Fibroblast of lung (primary cell): ENCODE results near the gene SCO2.

Experiments used
- EZH2 ChIP-seq: IDR thresholded peaks from 2 replicates; pipeline ENCODE4 v1.5.1; 2012; ENCODE audit warnings: low read length, control low read depth, mild to moderate bottlenecking; ENCODE audit errors: missing control alignments
- TF ChIP-seq, protein P1 (sequence below), 2 donors: IDR thresholded peaks in 1 of 2; conservative IDR thresholded peaks in 1 of 2; 1 replicate in 1 of 2; 2 replicates in 1 of 2; pipeline ENCODE4 v1.5.1; 2011 to 2012; ENCODE audit warnings: low read length in 2 of 2, control low read depth in 1 of 2, inconsistent platforms in 1 of 2, low read depth in 1 of 2, mild to moderate bottlenecking in 1 of 2

DNA sequence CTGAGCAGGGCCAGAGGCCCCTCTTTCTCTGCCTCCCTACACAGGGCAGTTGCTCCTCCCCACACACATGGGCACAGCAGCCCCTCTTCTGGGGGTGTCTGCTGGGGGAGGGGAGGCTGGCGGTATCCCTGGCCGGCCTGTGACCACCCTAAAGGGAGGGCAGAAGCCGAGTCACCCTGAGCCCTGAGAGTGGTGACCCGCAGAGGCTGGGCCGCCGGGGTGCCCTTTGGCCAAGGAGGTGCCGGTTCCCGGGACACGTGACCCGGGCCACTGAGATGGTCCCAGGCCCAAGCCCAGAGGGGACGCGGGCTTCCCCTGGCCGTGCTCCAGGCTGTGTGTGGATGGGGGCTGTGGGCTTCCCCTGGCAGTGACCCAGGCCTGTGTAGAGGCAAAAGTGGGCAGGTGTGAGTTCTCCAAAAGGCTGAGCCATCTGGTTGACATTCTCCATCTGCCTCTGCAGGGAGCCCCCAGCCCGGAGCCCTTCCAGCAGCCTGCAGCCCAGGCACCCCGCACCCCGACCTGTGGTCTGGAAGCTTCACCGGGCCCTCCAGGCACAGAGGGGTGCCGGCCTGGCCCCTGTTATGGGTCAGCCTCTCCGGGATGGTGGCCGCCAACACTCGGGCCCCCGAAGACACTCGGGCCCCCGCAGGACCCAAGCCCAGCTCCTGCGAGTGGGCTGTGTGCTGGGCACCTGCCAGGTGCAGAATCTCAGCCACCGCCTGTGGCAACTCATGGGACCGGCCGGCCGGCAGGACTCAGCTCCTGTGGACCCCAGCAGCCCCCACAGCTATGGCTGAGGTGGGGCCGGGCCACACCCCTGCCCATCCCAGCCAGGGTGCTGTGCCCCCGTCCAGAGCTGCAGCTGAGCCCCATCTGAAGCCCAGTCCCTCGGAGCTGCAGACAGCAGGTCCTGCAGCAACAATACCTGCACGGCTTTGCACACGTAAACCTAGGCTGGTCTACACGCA is 43.0 kb downstream of the SCO2 start:
- TF ChIP-seq, protein P1, sequence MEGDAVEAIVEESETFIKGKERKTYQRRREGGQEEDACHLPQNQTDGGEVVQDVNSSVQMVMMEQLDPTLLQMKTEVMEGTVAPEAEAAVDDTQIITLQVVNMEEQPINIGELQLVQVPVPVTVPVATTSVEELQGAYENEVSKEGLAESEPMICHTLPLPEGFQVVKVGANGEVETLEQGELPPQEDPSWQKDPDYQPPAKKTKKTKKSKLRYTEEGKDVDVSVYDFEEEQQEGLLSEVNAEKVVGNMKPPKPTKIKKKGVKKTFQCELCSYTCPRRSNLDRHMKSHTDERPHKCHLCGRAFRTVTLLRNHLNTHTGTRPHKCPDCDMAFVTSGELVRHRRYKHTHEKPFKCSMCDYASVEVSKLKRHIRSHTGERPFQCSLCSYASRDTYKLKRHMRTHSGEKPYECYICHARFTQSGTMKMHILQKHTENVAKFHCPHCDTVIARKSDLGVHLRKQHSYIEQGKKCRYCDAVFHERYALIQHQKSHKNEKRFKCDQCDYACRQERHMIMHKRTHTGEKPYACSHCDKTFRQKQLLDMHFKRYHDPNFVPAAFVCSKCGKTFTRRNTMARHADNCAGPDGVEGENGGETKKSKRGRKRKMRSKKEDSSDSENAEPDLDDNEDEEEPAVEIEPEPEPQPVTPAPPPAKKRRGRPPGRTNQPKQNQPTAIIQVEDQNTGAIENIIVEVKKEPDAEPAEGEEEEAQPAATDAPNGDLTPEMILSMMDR (conservative IDR thresholded peaks at IDR 0.05 in 1 of 2, IDR thresholded peaks at IDR 0.05 in 1 of 2; ENCODE audit: low read depth in 1 of 2, low read length in 2 of 2), result no peak
- TF ChIP-seq EZH2, result peak; percentile 86
